HepG2 (cell line): Measurements from ENCODE around the gene NRBP1. TPM values are rescaled to one million over a fixed set of nuclear protein-coding genes. Genes with fewer than 3 reads are reported as not detected.

Source experiments
- ATAC-seq: fragments of 200-7000 bp; cut with Tn5 transposase; 3 replicates; pipeline ENCODE4 v1.9.1; 2020; ENCODE audit warnings: mild to moderate bottlenecking, moderate library complexity
- BruUV-seq: library from RNA; stranded (reverse); fragments of 400-500 nt; replicated peaks from 2 replicates; lab custom pipeline; 2021; lab: Mats Ljungman, UMichigan
- CTCF ChIA-PET: fragments of 300-600 bp; formaldehyde crosslinking; extraction: SDS; loops from one replicate; lab custom pipeline; 2021; ENCODE audit warnings: low total read pairs, inconsistent platforms, low intra/inter-chr PET ratio; lab: Yijun Ruan, JAX
- POLR2A ChIA-PET: fragments of 350-600 bp; sonication (Branson Sonifier 250); formaldehyde crosslinking; loops from one replicate; lab custom pipeline; 2020; ENCODE audit warnings: antibody characterized with exemption, inconsistent platforms; lab: Yijun Ruan, JAX
- DNase-seq: peaks from one replicate; pipeline ENCODE4 v3.0.0-alpha.2; 2015; ENCODE audit warnings: low spot score
- FAIRE-seq: peaks from 3 replicates; lab custom pipeline; 2011; peaks lifted over from hg19 to GRCh38; lab: Jason Lieb, UNC
- H2AFZ ChIP-seq: one replicate; pipeline ENCODE4 v1.6.1; 2011; ENCODE audit warnings: low read length, inconsistent platforms
- H3K27ac ChIP-seq: fragments of 300-600 bp; 3 replicates; pipeline ENCODE4 v1.8.0; 2011; ENCODE audit warnings: mixed run types, mild to moderate bottlenecking, mixed read lengths, low read length, inconsistent platforms; ENCODE audit not compliant: insufficient read depth; ENCODE audit errors: extremely low read length
- H3K27me3 ChIP-seq, 2 experiments: fragments of 200-600 bp in 1 of 2; 2 replicates in 1 of 2; 3 replicates in 1 of 2; pipeline versions ENCODE4 v1.6.0 to v1.8.0; 2011; ENCODE audit warnings: low read length in 2 of 2, mild to moderate bottlenecking in 2 of 2, moderate library complexity in 2 of 2, inconsistent platforms in 1 of 2; ENCODE audit not compliant: insufficient read depth in 2 of 2, control insufficient read depth in 1 of 2
- H3K36me3 ChIP-seq, 2 experiments: fragments of 200-600 bp in 1 of 2; replicated peaks in 1 of 2; 2 replicates in 1 of 2; 3 replicates in 1 of 2; pipeline versions ENCODE4 v1.5.1 to v1.8.0; 2011; ENCODE audit warnings: low read length in 2 of 2, inconsistent platforms in 1 of 2; ENCODE audit not compliant: insufficient read depth in 2 of 2, control insufficient read depth in 1 of 2
- H3K4me1 ChIP-seq: 2 replicates; pipeline ENCODE4 v1.5.1; 2012; ENCODE audit warnings: low read length, inconsistent platforms; ENCODE audit not compliant: insufficient read depth
- H3K4me2 ChIP-seq: 2 replicates; pipeline ENCODE4 v1.6.0; 2011; ENCODE audit warnings: low read depth, low read length, inconsistent platforms
- H3K4me3 ChIP-seq, 3 experiments: fragments of 200-600 bp in 1 of 3; sonication (generic), shearing (Covaris generic) in 1 of 3; replicated peaks in 1 of 3; 2 replicates each; pipeline ENCODE4 v1.5.1; 2011 to 2016; ENCODE audit warnings: low read length in 3 of 3, inconsistent platforms in 2 of 3, low read depth in 2 of 3, mild to moderate bottlenecking in 2 of 3, control low read depth in 1 of 3, mixed read lengths in 1 of 3; ENCODE audit not compliant: insufficient read depth in 1 of 3
- H3K79me2 ChIP-seq: one replicate; pipeline ENCODE4 v1.6.1; 2011; ENCODE audit warnings: low read length, inconsistent platforms; ENCODE audit not compliant: insufficient read depth
- H3K9ac ChIP-seq: 2 replicates; pipeline ENCODE4 v1.6.0; 2011; ENCODE audit warnings: mild to moderate bottlenecking, low read depth, low read length, inconsistent platforms; ENCODE audit not compliant: insufficient read depth
- H3K9me3 ChIP-seq: 2 replicates; pipeline ENCODE4 v1.5.1; 2012; ENCODE audit warnings: mild to moderate bottlenecking, low read length
- H4K20me1 ChIP-seq: 2 replicates; pipeline ENCODE4 v1.6.0; 2011; ENCODE audit warnings: inconsistent platforms, mild to moderate bottlenecking, low read length, moderate library complexity; ENCODE audit not compliant: insufficient read depth
- BATF2 ChIP-seq: sonication (generic); formaldehyde crosslinking; IDR thresholded peaks from 2 replicates; pipeline ENCODE4 v1.8.0; 2022; ENCODE audit warnings: mild to moderate bottlenecking, missing genetic modification reagents, moderate library complexity
- EEA1 ChIP-seq: sonication (generic); formaldehyde crosslinking; IDR thresholded peaks from 2 replicates; pipeline ENCODE4 v1.5.1; 2020; ENCODE audit warnings: mild to moderate bottlenecking, missing genetic modification reagents, borderline replicate concordance
- ELF3 ChIP-seq: IDR thresholded peaks from 2 replicates; pipeline ENCODE4 v1.6.1; 2016; ENCODE audit warnings: missing genetic modification reagents, missing compliant biosample characterization
- ETV5 ChIP-seq: IDR thresholded peaks from 2 replicates; pipeline ENCODE4 v1.6.1; 2018; ENCODE audit warnings: missing biosample characterization, missing genetic modification reagents, inconsistent platforms, borderline replicate concordance
- MED13 ChIP-seq: sonication (generic); formaldehyde crosslinking; IDR thresholded peaks from 2 replicates; pipeline ENCODE4 v1.5.0; 2020; ENCODE audit warnings: missing genetic modification reagents
- PHB2 ChIP-seq: fragments of 450-650 bp; IDR thresholded peaks from 2 replicates; pipeline ENCODE4 v1.6.1; 2018; ENCODE audit not compliant: partially characterized antibody
- YEATS2 ChIP-seq: sonication (generic); formaldehyde crosslinking; IDR thresholded peaks from 2 replicates; pipeline ENCODE4 v1.4.0; 2020; ENCODE audit warnings: missing genetic modification reagents, borderline replicate concordance
- in situ Hi-C: cut with HindIII; loops from 2 replicates; pipeline ENCODE4 v1.10.0; 2017; ENCODE audit warnings: low pct_unique_long_range_greater_than_20kb; ENCODE audit not compliant: extremely low pct_ligation_motif_present
- intact Hi-C: fragments of 100-400 bp; cut with micrococcal nuclease; formaldehyde crosslinking; loops from one replicate; pipeline ENCODE4 v1.10.0; 2022; ENCODE audit not compliant: unreplicated experiment
- polyA plus RNA-seq, 8 experiments: library from polyadenylated mRNA; depleted of rRNA in 3 of 8; stranded (reverse) in 7 of 8; unstranded in 1 of 8; fragments of >200 nt; fragmentation: Illumina TruSeq in 4 of 8; extraction: Trizol in 4 of 8; gene quantifications; 2 replicates each; pipeline versions ENCODE4 v1.2.1 to v1.2.3, GENCODE V29; 2011 to 2016; ENCODE audit warnings: low read depth in 4 of 8, missing spikeins in 1 of 8, mixed read lengths in 1 of 8; ENCODE audit not compliant: insufficient read depth in 1 of 8
- total RNA-seq, 5 experiments: library from RNA; depleted of rRNA; stranded (reverse); fragments of >200 nt; fragmentation: Illumina TruSeq; extraction: Trizol; gene quantifications; 2 replicates each; pipeline ENCODE4 v1.2.3, GENCODE V29; 2016; ENCODE audit warnings: low read depth in 1 of 5
- TF ChIP-seq, protein P1 (sequence below): sonication (generic); formaldehyde crosslinking; IDR thresholded peaks from 2 replicates; pipeline ENCODE4 v1.5.0; 2020; ENCODE audit warnings: missing genetic modification reagents
- TF ChIP-seq, protein P2 (sequence below): sonication (generic); formaldehyde crosslinking; IDR thresholded peaks from 2 replicates; pipeline ENCODE4 v1.8.1; 2023; ENCODE audit warnings: missing genetic modification reagents, mild to moderate bottlenecking, borderline replicate concordance
- TF ChIP-seq, protein P3 (sequence below): sonication (generic); formaldehyde crosslinking; IDR thresholded peaks from 2 replicates; pipeline ENCODE4 v1.8.1; 2023; ENCODE audit warnings: mild to moderate bottlenecking, missing genetic modification reagents
- TF ChIP-seq, protein P4 (sequence below): sonication (generic); formaldehyde crosslinking; IDR thresholded peaks from 2 replicates; pipeline ENCODE4 v1.5.0; 2020; ENCODE audit warnings: missing genetic modification reagents

The NRBP1 gene
- total and polyA plus RNA-seq, 2 of the 13 experiments (the other 11 are each of a cell fraction or from before 2014, with no cell fraction given) = 165 to 240 TPM

GRCh38 chr2:27420996-27421395 is 7.4 kb upstream of the NRBP1 start:
- TF ChIP-seq BATF2 (CRISPR knock-in tag) (no peak), ETV5 (no peak), PHB2 (no peak), EEA1 (no peak), YEATS2 (CRISPR knock-in tag) (no peak), MED13 (no peak), ELF3 (no peak)
- TF ChIP-seq, protein P1, sequence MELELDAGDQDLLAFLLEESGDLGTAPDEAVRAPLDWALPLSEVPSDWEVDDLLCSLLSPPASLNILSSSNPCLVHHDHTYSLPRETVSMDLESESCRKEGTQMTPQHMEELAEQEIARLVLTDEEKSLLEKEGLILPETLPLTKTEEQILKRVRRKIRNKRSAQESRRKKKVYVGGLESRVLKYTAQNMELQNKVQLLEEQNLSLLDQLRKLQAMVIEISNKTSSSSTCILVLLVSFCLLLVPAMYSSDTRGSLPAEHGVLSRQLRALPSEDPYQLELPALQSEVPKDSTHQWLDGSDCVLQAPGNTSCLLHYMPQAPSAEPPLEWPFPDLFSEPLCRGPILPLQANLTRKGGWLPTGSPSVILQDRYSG (CRISPR knock-in tag) = no peak
- TF ChIP-seq, protein P2, sequence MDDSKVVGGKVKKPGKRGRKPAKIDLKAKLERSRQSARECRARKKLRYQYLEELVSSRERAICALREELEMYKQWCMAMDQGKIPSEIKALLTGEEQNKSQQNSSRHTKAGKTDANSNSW (CRISPR knock-in tag) = no peak
- TF ChIP-seq, protein P3, sequence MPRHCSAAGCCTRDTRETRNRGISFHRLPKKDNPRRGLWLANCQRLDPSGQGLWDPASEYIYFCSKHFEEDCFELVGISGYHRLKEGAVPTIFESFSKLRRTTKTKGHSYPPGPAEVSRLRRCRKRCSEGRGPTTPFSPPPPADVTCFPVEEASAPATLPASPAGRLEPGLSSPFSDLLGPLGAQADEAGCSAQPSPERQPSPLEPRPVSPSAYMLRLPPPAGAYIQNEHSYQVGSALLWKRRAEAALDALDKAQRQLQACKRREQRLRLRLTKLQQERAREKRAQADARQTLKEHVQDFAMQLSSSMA = no peak
- TF ChIP-seq, protein P4, sequence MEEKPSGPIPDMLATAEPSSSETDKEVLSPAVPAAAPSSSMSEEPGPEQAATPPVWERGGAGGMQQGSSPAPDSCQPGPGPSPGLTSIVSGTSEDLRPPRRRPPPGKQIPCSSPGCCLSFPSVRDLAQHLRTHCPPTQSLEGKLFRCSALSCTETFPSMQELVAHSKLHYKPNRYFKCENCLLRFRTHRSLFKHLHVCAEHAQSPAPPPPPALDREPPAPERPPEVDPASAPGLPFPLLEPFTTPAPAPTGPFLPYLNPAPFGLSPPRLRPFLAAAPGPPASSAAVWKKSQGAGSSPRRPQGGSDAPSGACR (CRISPR knock-in tag) = no peak
- Histone ChIP-seq H3K27ac (no peak overlapping the region), H4K20me1 (no peaks in the 10 kb centered on the region), H3K4me1 (peaks cover 38% of the 10 kb centered on the region), H3K79me2 (no peaks in the 10 kb centered on the region), H2AFZ (no peak overlapping the region), H3K36me3 (no peaks in the 10 kb centered on the region), H3K27me3 (no peaks in the 10 kb centered on the region), H3K4me3 (no peak overlapping the region), H3K4me2 (no peak overlapping the region), H3K9me3 (no peaks in the 10 kb centered on the region), H3K9ac (no peak overlapping the region)
- POLR2A ChIA-PET = interaction anchor here (1.3 to 3.5 kb wide), 2 partner anchors 11 to 73 kb away, joined by 3 to 19 read pairs; partner anchors contain the start of gene PPM1G
- CTCF ChIA-PET = no interaction called here
- DNase-seq (no peak), ATAC-seq (no peak), FAIRE-seq (no peak)
- BruUV-seq = no TSS peak
- intact Hi-C loops = no loop called here
- in situ Hi-C loops = no loop called here
